CD4-positive, alpha-beta T cell treated with Interferon gamma for 1 hour (primary cell): ENCODE data around the gene RABIF.
"Not testable (repeated sequence)": the region's sequence is repeated elsewhere in the genome, so short reads cannot be mapped to it uniquely, and the experiment has no call there.

Source experiments
- DNase-seq: peaks from one replicate; pipeline ENCODE4 v3.0.0-alpha.2; 2020

The RABIF gene

DNA sequence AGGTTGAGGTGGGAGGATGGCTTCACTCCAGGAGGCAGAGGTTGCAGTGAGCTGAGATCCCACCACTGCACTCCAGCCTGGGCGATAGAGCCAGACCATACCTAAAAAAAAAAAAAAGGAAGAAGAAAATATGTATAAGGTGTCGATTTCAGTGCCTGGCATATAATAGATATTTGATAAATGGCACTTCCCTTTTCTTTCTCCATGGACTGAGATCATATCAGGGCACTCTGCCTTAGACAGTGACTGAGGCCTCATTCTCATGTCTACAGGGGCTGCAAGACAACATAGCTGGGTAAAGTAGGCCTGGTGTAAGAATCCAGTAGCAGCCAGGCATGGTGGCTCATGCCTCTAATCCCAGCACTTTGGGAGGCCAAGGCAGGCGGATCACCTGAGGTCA is 57.0 kb downstream of the RABIF start:
- DNase-seq = no peak

DNA sequence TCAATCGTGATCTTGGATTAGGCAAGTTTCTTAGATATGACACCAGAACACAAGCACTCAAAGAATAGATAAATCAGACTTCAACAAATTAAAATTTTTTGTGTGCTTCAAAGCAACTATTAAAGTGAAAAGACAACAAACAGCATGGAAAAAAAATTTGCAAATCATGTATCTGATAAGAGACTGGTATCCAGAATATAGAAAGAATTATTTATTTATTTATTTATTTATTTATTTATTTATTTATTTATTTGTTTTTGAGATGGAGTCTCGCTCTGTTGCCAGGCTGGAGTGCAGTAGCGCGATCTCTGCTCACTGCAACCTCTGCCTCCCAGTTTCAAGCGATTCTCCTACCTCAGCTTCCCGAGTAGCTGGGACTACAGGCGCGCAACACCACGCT is 59.7 kb downstream of the RABIF start:
- DNase-seq = not testable (repeated sequence)
